DND-41 (cell line): ENCODE data around the gene STK16.

ENCODE experiments used
- ATAC-seq: fragments of 200-7000 bp; cut with Tn5 transposase; 3 replicates; pipeline ENCODE4 v1.9.1; 2021; ENCODE audit warnings: low read depth; ENCODE audit not compliant: insufficient read depth
- DNase-seq: peaks from one replicate; pipeline ENCODE4 v3.0.0-alpha.2; 2020
- H2AFZ ChIP-seq: 2 replicates; pipeline ENCODE4 v1.6.0; 2012; ENCODE audit warnings: low read depth, low read length
- H3K27ac ChIP-seq: 2 replicates; pipeline ENCODE4 v1.5.1; 2012; ENCODE audit warnings: low read length, inconsistent platforms
- H3K27me3 ChIP-seq: fragments of 200-600 bp; sonication (generic); 2 replicates; pipeline ENCODE4 v1.6.0; 2012; ENCODE audit warnings: low read length, mild to moderate bottlenecking, inconsistent platforms; ENCODE audit not compliant: insufficient read depth, poor library complexity
- H3K36me3 ChIP-seq: 2 replicates; pipeline ENCODE4 v1.5.1; 2012; ENCODE audit warnings: low read length, inconsistent platforms; ENCODE audit not compliant: insufficient read depth
- H3K4me1 ChIP-seq: 2 replicates; pipeline ENCODE4 v1.5.1; 2012; ENCODE audit warnings: mild to moderate bottlenecking, low read length; ENCODE audit not compliant: insufficient read depth
- H3K4me2 ChIP-seq: 2 replicates; pipeline ENCODE4 v1.6.0; 2012; ENCODE audit warnings: mild to moderate bottlenecking, moderate library complexity, low read length, inconsistent platforms; ENCODE audit not compliant: insufficient read depth
- H3K4me3 ChIP-seq, 2 experiments: fragments of 200-600 bp in 1 of 2; shearing (Covaris generic) in 1 of 2; 2 replicates each; pipeline ENCODE4 v1.5.1; 2012 to 2016; ENCODE audit warnings: inconsistent platforms in 2 of 2, low read length in 2 of 2, mild to moderate bottlenecking in 2 of 2, low read depth in 1 of 2, moderate library complexity in 1 of 2
- H3K79me2 ChIP-seq: 2 replicates; pipeline ENCODE4 v1.6.0; 2012; ENCODE audit warnings: low read length, inconsistent platforms; ENCODE audit not compliant: insufficient read depth
- H3K9ac ChIP-seq: 2 replicates; pipeline ENCODE4 v1.6.0; 2012; ENCODE audit warnings: low read depth, mild to moderate bottlenecking, inconsistent platforms, low read length, moderate library complexity
- H3K9me3 ChIP-seq: 2 replicates; pipeline ENCODE4 v1.5.1; 2012; ENCODE audit warnings: low read length, moderate library complexity, mild to moderate bottlenecking, inconsistent platforms; ENCODE audit not compliant: insufficient read depth, severe bottlenecking
- H4K20me1 ChIP-seq: 2 replicates; pipeline ENCODE4 v1.6.0; 2012; ENCODE audit warnings: low read length; ENCODE audit not compliant: insufficient read depth
- CTCF ChIP-seq: IDR thresholded peaks from 2 replicates; pipeline ENCODE4 v1.5.1; 2012; ENCODE audit warnings: borderline replicate concordance, low read length, moderate library complexity, mild to moderate bottlenecking; ENCODE audit not compliant: poor library complexity, severe bottlenecking; ENCODE audit errors: extremely low read depth
- EZH2 ChIP-seq: IDR thresholded peaks from 3 replicates; pipeline ENCODE4 v1.6.1; 2012; ENCODE audit warnings: borderline replicate concordance, low read depth, mild to moderate bottlenecking, moderate library complexity, low read length, inconsistent platforms; ENCODE audit not compliant: severe bottlenecking

The STK16 gene

GRCh38 chr2:219245899-219246230 lies 586 bp downstream of the STK16 start:
- no peaks in the 10 kb centered on the region for H3K9me3 ChIP-seq
- ATAC-seq (no peak), DNase-seq (no peak)
- H2AFZ ChIP-seq, result peak overlapping the region; percentile 94
- H3K36me3 ChIP-seq, result peaks cover 6% of the 10 kb centered on the region
- peak overlapping the region; percentile 90 for H3K9ac ChIP-seq
- peak overlapping the region; percentile 87 for H3K4me3 ChIP-seq
- peak overlapping the region; percentile 84 for H3K4me2 ChIP-seq
- H4K20me1 ChIP-seq, result peaks cover 30% of the 10 kb centered on the region
- H3K27me3 ChIP-seq, result no peaks in the 10 kb centered on the region
- H3K27ac ChIP-seq, result peak overlapping the region; percentile 93
- H3K4me1 ChIP-seq, result peaks cover 53% of the 10 kb centered on the region
- TF ChIP-seq EZH2 (no peak), CTCF (no peak)
- peaks cover 14% of the 10 kb centered on the region for H3K79me2 ChIP-seq

- peak overlapping the region; percentile 77 for H3K27ac ChIP-seq
- peaks cover 53% of the 10 kb centered on the region for H3K4me1 ChIP-seq
- peaks cover 14% of the 10 kb centered on the region for H3K79me2 ChIP-seq
- no peaks in the 10 kb centered on the region for H3K9me3 ChIP-seq
- TF ChIP-seq CTCF, result no peak
- no peak for TF ChIP-seq EZH2
- peaks cover 6% of the 10 kb centered on the region for H3K36me3 ChIP-seq
- peak overlapping the region in 1 of 2 experiments; percentile 87; a peak in 2 of 4 replicates for H3K4me3 ChIP-seq
- no peak overlapping the region for H2AFZ ChIP-seq
- 0 out of 2 replicates have a peak overlapping the region, but pooled peaks have one; percentile 90 for H3K9ac ChIP-seq
- peaks cover under 1% of the 10 kb centered on the region for H3K27me3 ChIP-seq
- H4K20me1 ChIP-seq, result peaks cover 30% of the 10 kb centered on the region
- DNase-seq (no peak), ATAC-seq (no peak)
- peak overlapping the region; percentile 84 for H3K4me2 ChIP-seq
These were observed 1.3 kb downstream of the STK16 start for GRCh38 chr2:219246559-219246958.

GRCh38 chr2:219247678-219248642 lies 2.7 kb downstream of the STK16 start:
- H3K4me2 ChIP-seq, result peak overlapping the region; percentile 84
- H4K20me1 ChIP-seq, result peaks cover 41% of the 10 kb centered on the region
- H3K4me1 ChIP-seq, result peaks cover 60% of the 10 kb centered on the region
- peaks cover 6% of the 10 kb centered on the region for H3K36me3 ChIP-seq
- no peak overlapping the region; the same call in 1 of the 2 replicates for H2AFZ ChIP-seq
- peak overlapping the region in 1 of 2 experiments; percentile 87; a peak in 2 of 4 replicates for H3K4me3 ChIP-seq
- no peaks in the 10 kb centered on the region for H3K9me3 ChIP-seq
- peak overlapping the region; percentile 77 for H3K27ac ChIP-seq
- no peak for TF ChIP-seq CTCF
- no peak for TF ChIP-seq EZH2
- DNase-seq (peak; percentile 87), ATAC-seq (peak; percentile 88)
- H3K79me2 ChIP-seq, result peaks cover 14% of the 10 kb centered on the region
- peak overlapping the region; percentile 90 for H3K9ac ChIP-seq
- peaks cover 15% of the 10 kb centered on the region for H3K27me3 ChIP-seq
